Loucy (cell line): ENCODE measurements around the gene PDK4.

Experiments used
- H2AFZ ChIP-seq: fragments of 200-600 bp; sonication (generic); 2 replicates; pipeline ENCODE4 v1.6.0; 2016; ENCODE audit warnings: antibody characterized with exemption, mild to moderate bottlenecking, low read length, moderate library complexity
- H3F3A ChIP-seq: fragments of 200-600 bp; 2 replicates; pipeline ENCODE4 v1.6.0; 2016; ENCODE audit warnings: antibody characterized with exemption, low read depth, mild to moderate bottlenecking
- H3K27me3 ChIP-seq: fragments of 200-600 bp; sonication (generic); 2 replicates; pipeline ENCODE4 v1.6.1; 2014; ENCODE audit warnings: low read length, mild to moderate bottlenecking; ENCODE audit not compliant: insufficient read depth, poor library complexity, severe bottlenecking
- H3K36me3 ChIP-seq: fragments of 200-600 bp; sonication (generic); 2 replicates; pipeline ENCODE4 v1.6.1; 2016; ENCODE audit warnings: low read length; ENCODE audit not compliant: insufficient read depth
- H3K4me1 ChIP-seq: fragments of 200-600 bp; sonication (generic); 2 replicates; pipeline ENCODE4 v1.5.1; 2014; ENCODE audit warnings: low read length, mild to moderate bottlenecking; ENCODE audit not compliant: insufficient read depth, poor library complexity, severe bottlenecking
- H3K4me2 ChIP-seq: fragments of 200-600 bp; sonication (generic); 2 replicates; pipeline ENCODE4 v1.6.0; 2014; ENCODE audit warnings: antibody characterized with exemption, low read length, low read depth, mild to moderate bottlenecking; ENCODE audit not compliant: poor library complexity, severe bottlenecking
- H3K4me3 ChIP-seq: fragments of 200-600 bp; sonication (generic); 2 replicates; pipeline ENCODE4 v1.5.1; 2014; ENCODE audit warnings: low read length, mild to moderate bottlenecking, mixed read lengths; ENCODE audit not compliant: poor library complexity, severe bottlenecking
- H3K79me2 ChIP-seq: fragments of 200-600 bp; sonication (generic); 2 replicates; pipeline ENCODE4 v1.6.1; 2014; ENCODE audit warnings: low read length; ENCODE audit not compliant: insufficient read depth
- H3K9ac ChIP-seq: fragments of 200-600 bp; sonication (generic); 2 replicates; pipeline ENCODE4 v1.6.0; 2014; ENCODE audit warnings: mild to moderate bottlenecking, low read depth, low read length, moderate library complexity; ENCODE audit not compliant: poor library complexity, severe bottlenecking
- H3K9me2 ChIP-seq: fragments of 200-600 bp; sonication (generic); replicated peaks from 2 replicates; pipeline ENCODE4 v1.6.1; 2016; ENCODE audit warnings: low read depth, low read length, mixed read lengths
- H3K9me3 ChIP-seq: fragments of 200-600 bp; sonication (generic); 2 replicates; pipeline ENCODE4 v1.6.1; 2014; ENCODE audit warnings: mild to moderate bottlenecking, antibody characterized with exemption, low read length, low read depth; ENCODE audit not compliant: insufficient read depth
- H4K20me1 ChIP-seq: fragments of 200-600 bp; sonication (generic); 2 replicates; pipeline ENCODE4 v1.6.0; 2014; ENCODE audit warnings: antibody characterized with exemption, low read length, mild to moderate bottlenecking; ENCODE audit not compliant: insufficient read depth, poor library complexity, severe bottlenecking
- CTCF ChIP-seq: fragments of 200-600 bp; sonication (generic); conservative IDR thresholded peaks from 2 replicates; pipeline ENCODE4 v1.5.1; 2014; ENCODE audit warnings: mild to moderate bottlenecking, antibody characterized with exemption, low read length
- EZH2phosphoT487 ChIP-seq: fragments of 200-600 bp; IDR thresholded peaks from 2 replicates; pipeline ENCODE4 v1.6.1; 2018; ENCODE audit warnings: antibody characterized with exemption, mild to moderate bottlenecking, moderate library complexity, borderline replicate concordance

The PDK4 gene

GRCh38 chr7:95560674-95561073, 35.6 kb downstream of the PDK4 start:
- TF ChIP-seq CTCF (no peak), EZH2phosphoT487 (no peak)
- Histone ChIP-seq H3K9me2 (no peaks in the 10 kb centered on the region), H3K36me3 (no peaks in the 10 kb centered on the region), H3K79me2 (no peaks in the 10 kb centered on the region), H2AFZ (no peak overlapping the region), H4K20me1 (no peaks in the 10 kb centered on the region), H3F3A (no peaks in the 10 kb centered on the region), H3K4me3 (no peak overlapping the region), H3K27me3 (no peaks in the 10 kb centered on the region), H3K9ac (no peak overlapping the region), H3K4me1 (no peaks in the 10 kb centered on the region), H3K9me3 (no peaks in the 10 kb centered on the region), H3K4me2 (no peak overlapping the region)

GRCh38 chr7:95558864-95559263, 37.5 kb downstream of the PDK4 start:
- Histone ChIP-seq H3K4me1 (no peaks in the 10 kb centered on the region), H3K79me2 (no peaks in the 10 kb centered on the region), H4K20me1 (no peaks in the 10 kb centered on the region), H3K4me2 (no peak overlapping the region), H3F3A (no peaks in the 10 kb centered on the region), H3K27me3 (no peaks in the 10 kb centered on the region), H3K9me2 (no peaks in the 10 kb centered on the region), H3K36me3 (no peaks in the 10 kb centered on the region), H3K9me3 (no peaks in the 10 kb centered on the region), H2AFZ (no peak overlapping the region), H3K4me3 (no peak overlapping the region), H3K9ac (no peak overlapping the region)
- TF ChIP-seq CTCF (no peak), EZH2phosphoT487 (no peak)

GRCh38 chr7:95556777-95557176, 39.5 kb downstream of the PDK4 start:
- H3K9me2 ChIP-seq, result no peaks in the 10 kb centered on the region
- no peak for TF ChIP-seq CTCF
- no peak for TF ChIP-seq EZH2phosphoT487
- no peaks in the 10 kb centered on the region for H3K36me3 ChIP-seq
- no peaks in the 10 kb centered on the region for H4K20me1 ChIP-seq
- H3F3A ChIP-seq, result no peaks in the 10 kb centered on the region
- no peaks in the 10 kb centered on the region for H3K9me3 ChIP-seq
- no peaks in the 10 kb centered on the region for H3K27me3 ChIP-seq
- no peak overlapping the region for H3K9ac ChIP-seq
- no peak overlapping the region for H3K4me3 ChIP-seq
- no peaks in the 10 kb centered on the region for H3K4me1 ChIP-seq
- no peaks in the 10 kb centered on the region for H3K79me2 ChIP-seq
- no peak overlapping the region for H2AFZ ChIP-seq
- no peak overlapping the region for H3K4me2 ChIP-seq
